Choroid plexus epithelial cell (primary cell): ENCODE data around the gene RNF214.
"Not testable (repeated sequence)": the region's sequence is repeated elsewhere in the genome, so short reads cannot be mapped to it uniquely, and the experiment has no call there.

Experiments
- DNase-seq: peaks from one replicate; pipeline ENCODE4 v3.0.0-alpha.2; 2010; ENCODE audit warnings: low read depth
- H3K4me3 ChIP-seq: 2 replicates; pipeline ENCODE4 v1.5.1; 2011; ENCODE audit warnings: low read depth, mild to moderate bottlenecking, control low read depth, low read length, moderate library complexity
- TF ChIP-seq, protein P1 (sequence below): conservative IDR thresholded peaks from 2 replicates; pipeline ENCODE4 v1.5.1; 2011; ENCODE audit warnings: low read depth, mild to moderate bottlenecking, control low read depth, inconsistent platforms, low read length, moderate library complexity

The RNF214 gene

DNA sequence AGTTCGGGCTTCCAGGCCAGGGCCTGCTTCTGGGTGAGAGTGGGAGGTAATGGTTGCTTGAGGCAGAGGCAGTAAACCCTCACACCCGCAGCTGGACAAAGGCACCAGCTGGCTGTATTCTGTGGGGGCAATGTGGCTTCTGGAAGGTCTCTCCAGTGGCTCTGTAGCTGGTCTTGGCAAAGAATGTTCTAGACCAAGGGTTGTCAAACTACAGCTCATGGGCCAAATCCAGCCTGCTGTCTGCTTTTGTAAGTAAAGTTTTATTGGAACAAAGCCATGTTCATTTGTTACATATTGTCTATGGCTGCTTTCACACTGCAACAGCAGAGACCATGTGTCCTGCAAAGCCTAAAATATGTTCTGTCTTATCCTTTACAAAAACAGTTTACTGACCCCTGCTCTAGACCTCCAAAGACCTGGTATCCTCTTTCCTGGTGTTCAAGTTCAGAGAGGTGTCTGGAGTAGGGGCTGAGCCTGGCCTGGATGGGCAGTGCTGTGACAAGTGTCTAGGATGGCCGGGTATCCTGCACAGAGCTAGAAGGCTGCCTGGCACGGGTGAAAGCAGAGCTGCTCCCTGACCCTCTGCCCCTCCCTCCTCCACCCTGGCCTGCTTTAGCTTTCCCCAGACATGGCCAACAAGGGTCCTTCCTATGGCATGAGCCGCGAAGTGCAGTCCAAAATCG lies 29.9 kb upstream of the RNF214 start:
- DNase-seq = no peak
- H3K4me3 ChIP-seq = no peak overlapping the region
- TF ChIP-seq, protein P1, sequence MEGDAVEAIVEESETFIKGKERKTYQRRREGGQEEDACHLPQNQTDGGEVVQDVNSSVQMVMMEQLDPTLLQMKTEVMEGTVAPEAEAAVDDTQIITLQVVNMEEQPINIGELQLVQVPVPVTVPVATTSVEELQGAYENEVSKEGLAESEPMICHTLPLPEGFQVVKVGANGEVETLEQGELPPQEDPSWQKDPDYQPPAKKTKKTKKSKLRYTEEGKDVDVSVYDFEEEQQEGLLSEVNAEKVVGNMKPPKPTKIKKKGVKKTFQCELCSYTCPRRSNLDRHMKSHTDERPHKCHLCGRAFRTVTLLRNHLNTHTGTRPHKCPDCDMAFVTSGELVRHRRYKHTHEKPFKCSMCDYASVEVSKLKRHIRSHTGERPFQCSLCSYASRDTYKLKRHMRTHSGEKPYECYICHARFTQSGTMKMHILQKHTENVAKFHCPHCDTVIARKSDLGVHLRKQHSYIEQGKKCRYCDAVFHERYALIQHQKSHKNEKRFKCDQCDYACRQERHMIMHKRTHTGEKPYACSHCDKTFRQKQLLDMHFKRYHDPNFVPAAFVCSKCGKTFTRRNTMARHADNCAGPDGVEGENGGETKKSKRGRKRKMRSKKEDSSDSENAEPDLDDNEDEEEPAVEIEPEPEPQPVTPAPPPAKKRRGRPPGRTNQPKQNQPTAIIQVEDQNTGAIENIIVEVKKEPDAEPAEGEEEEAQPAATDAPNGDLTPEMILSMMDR = no peak

DNA sequence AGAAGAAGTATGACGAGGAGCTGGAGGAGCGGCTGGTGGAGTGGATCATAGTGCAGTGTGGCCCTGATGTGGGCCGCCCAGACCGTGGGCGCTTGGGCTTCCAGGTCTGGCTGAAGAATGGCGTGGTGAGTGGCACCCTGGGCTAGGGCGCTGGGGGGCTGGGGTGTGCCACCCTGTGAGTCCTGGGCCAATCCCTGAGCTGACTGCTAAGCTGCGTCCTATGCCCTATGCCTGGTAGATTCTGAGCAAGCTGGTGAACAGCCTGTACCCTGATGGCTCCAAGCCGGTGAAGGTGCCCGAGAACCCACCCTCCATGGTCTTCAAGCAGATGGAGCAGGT lies 29.4 kb upstream of the RNF214 start:
- TF ChIP-seq, protein P1 = no peak
- H3K4me3 ChIP-seq = no peak overlapping the region
- no peak for DNase-seq

DNA sequence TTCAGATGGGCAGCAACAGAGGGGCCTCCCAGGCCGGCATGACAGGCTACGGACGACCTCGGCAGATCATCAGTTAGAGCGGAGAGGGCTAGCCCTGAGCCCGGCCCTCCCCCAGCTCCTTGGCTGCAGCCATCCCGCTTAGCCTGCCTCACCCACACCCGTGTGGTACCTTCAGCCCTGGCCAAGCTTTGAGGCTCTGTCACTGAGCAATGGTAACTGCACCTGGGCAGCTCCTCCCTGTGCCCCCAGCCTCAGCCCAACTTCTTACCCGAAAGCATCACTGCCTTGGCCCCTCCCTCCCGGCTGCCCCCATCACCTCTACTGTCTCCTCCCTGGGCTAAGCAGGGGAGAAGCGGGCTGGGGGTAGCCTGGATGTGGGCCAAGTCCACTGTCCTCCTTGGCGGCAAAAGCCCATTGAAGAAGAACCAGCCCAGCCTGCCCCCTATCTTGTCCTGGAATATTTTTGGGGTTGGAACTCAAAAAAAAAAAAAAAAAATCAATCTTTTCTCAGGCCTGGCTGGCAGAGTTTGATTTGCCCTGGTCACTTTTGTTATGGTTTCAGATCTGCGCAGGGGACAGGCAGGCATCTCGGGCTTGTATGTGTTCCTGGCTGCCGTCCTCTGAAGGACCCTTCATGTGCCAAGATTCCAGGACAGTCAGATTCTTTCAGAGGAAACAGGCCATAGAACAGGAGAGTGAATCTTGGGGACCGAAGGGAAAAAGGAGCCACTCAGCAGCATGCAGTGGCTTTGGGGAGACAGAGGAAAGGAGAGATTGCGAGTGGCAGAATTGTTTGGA lies 28.0 kb upstream of the RNF214 start:
- DNase-seq = no peak
- H3K4me3 ChIP-seq = no peak overlapping the region
- TF ChIP-seq, protein P1 = no peak

DNA sequence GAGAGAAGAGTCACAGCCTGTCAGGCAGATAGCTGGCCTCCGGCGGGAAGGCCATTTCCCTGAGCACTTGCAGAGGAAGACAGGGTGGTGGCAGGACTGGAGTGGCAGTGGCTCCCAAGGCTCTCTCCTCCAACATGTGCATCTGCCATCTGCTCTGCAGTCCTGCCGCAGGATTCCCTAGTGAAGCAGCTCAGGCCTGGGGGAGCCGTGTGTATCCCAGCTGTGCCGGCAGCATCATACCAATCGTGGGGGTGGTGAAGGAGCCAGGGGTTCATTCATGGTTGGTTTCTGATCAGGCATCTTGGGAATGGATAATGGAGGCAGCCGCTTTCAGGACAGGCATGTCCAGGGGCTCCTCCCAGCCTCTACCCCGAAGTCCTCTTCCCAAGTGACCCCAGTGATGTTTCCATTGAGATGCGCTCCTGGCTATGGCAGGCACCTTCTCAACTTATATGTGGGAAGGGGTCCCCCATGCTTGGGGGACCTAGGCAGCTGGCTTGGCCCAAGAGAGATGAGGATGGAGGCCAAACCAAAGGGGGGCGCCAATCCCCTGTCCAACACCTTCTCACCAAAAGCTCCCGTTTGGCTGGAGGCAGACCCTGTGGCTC lies 27.2 kb upstream of the RNF214 start:
- TF ChIP-seq, protein P1 = no peak
- DNase-seq = no peak
- H3K4me3 ChIP-seq = no peak overlapping the region

DNA sequence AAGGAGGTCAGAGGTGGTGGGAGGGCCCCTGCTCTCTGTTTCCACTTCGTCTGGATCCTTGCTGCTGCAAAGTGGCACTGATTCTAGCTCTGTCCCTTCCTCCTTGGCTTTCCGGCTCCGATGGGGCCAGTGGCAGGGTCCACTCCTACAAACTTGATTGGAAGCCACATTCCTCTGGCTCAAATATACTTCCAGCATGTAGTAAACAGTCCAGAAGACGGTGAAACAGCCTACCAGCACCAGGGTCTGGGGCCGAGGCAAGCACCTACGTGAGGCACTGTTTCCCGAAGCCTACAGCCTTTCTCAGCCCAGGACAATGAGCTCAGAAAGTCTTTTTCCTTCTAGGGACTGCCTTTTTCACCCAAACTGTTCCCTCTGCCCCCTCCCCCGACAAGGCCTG lies 26.4 kb upstream of the RNF214 start:
- H3K4me3 ChIP-seq, DNase-seq: not testable (repeated sequence)

DNA sequence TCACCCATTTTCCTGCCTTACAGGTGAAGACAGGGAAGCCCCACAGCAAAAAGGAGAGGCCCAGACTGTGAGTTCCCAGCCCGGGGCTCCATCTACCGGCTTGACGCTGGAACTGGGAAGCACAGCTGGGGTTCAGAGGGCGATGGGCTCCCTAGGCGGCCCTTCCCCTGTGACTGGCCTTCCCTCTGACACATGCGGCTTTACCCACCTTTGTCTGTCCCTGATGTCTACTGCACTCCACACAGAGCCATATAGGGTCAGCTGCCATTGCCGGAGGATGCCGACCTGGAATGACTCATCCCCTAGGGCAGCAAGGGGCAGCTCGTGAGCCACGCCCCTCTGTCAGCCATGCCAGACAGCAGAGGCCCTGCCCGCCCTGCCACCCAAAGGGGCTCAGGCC lies 25.6 kb upstream of the RNF214 start:
- H3K4me3 ChIP-seq, DNase-seq: not testable (repeated sequence)
- TF ChIP-seq, protein P1 = peak; percentile 22

DNA sequence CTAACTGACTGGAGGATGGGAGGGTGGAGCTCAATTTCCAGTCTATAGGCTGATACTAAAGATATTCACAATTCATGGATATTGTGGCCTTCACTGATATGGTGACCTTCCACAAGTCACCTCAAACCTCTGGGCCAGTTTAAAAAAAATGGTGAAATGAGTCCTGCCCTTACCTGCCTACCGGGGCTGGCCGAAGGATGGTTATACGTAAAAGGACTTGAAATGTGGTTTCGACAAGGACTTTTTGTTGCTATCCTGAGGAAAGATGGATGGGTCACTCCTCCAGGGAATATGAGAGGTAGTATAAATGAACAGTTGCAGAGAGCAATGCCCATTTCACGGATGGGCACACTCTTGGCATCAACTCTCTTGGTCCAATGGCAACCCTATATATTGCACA lies 25.0 kb upstream of the RNF214 start:
- DNase-seq, H3K4me3 ChIP-seq: not testable (repeated sequence)

DNA sequence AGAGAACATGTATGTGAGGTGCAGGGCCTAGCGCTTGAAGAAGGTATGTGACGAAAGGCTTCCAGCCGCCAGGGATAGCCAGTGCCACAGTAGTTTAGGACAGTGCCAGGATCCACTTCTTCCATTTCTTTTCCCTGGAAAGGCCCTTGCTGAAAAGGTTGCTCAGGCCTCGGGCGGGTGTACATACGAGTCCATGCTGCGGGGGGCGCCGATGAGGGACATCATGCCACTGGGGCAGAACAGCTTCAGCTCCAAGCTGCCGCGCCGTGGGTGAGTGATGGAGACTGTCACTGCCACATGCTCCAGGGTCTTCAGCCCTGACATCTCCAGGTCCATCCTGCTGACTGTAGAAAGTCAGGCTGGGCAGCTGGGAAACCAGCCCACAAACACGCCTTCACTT lies 23.8 kb upstream of the RNF214 start:
- TF ChIP-seq, protein P1 = peak; percentile 22
- H3K4me3 ChIP-seq, DNase-seq: not testable (repeated sequence)

DNA sequence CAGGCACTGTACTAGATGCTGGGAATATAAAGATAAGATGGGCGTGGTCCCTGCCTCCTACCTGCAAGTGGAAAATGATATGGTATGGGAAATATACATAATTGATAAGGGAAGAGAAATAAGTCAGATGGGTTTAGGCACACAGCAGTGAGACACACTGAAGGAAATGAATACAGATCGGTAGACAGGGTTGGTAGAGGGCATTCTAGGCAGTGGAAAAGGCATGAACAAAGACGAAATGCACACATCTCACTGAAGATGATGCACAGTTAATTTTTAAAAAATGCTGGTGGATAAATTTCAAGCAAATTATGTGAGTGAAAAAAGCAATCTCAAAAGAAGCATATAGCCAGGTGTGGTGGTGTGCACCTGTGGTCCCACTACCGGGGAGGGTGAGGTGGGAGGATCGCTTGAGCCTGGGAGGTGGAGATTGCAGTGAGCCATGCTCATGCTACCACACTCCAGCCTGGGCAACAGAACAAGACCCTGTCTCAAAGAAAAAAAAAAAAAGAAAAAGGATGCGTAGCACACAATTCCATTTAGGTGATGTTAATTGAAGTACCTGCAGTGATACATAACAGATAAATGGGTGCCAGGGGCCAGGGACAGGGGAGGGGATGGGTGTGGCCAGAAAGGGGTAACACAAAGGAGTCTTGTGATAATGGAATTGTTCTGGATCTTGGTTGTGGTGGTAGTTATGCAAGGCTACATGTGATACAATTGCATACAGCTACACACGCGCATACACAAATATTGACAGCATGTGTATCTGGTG lies 22.9 kb upstream of the RNF214 start:
- not testable (repeated sequence) for H3K4me3 ChIP-seq, DNase-seq
